ENCODE measurements around the gene IGFBPL1.

GRCh38 chr9:38394416-38394815 is 29.8 kb downstream of the IGFBPL1 start:
- no peak for TF ChIP-seq POLR2AphosphoS5 (IDR thresholded peaks at IDR 0.05)
- TF ChIP-seq, protein P1, sequence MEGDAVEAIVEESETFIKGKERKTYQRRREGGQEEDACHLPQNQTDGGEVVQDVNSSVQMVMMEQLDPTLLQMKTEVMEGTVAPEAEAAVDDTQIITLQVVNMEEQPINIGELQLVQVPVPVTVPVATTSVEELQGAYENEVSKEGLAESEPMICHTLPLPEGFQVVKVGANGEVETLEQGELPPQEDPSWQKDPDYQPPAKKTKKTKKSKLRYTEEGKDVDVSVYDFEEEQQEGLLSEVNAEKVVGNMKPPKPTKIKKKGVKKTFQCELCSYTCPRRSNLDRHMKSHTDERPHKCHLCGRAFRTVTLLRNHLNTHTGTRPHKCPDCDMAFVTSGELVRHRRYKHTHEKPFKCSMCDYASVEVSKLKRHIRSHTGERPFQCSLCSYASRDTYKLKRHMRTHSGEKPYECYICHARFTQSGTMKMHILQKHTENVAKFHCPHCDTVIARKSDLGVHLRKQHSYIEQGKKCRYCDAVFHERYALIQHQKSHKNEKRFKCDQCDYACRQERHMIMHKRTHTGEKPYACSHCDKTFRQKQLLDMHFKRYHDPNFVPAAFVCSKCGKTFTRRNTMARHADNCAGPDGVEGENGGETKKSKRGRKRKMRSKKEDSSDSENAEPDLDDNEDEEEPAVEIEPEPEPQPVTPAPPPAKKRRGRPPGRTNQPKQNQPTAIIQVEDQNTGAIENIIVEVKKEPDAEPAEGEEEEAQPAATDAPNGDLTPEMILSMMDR (IDR thresholded peaks at IDR 0.05) = no peak
- TF ChIP-seq POLR2A (IDR thresholded peaks at IDR 0.05) = no peak
- TF ChIP-seq EP300 (IDR thresholded peaks at IDR 0.05) = no peak

All from suprapubic skin (tissue), 4 donors.